Measurements from ENCODE around the gene CD3E. TPM values are rescaled to one million over a fixed set of nuclear protein-coding genes. Genes with fewer than 3 reads are reported as not detected.

CD3E gene
- total and polyA plus RNA-seq, 3 experiments from 2014 or later, result 534 to 1,158 (median 541) TPM

GRCh38 chr11:118340449-118340848 is 35.9 kb downstream of the CD3E start:
- H3K9me3 ChIP-seq (ENCODE audit: low read length), result no peaks in the 10 kb centered on the region
- Mint-ChIP-seq H3K36me3 (peaks cover 22 to 69% (median 27%) of the 10 kb centered on the region in 3 donors), H3K4me3 (peak overlapping the region; percentile 90 to 99 (median 94)), H3K27me3 (peaks cover 0 to 4% of the 10 kb centered on the region in 2 donors), H3K9me3 (no peaks in the 10 kb centered on the region), H3K4me1 (peaks cover 56 to 65% (median 64%) of the 10 kb centered on the region in 3 donors), H3K27ac (peak overlapping the region; percentile 94 to 100 (median 99))
- CTCF ChIA-PET, result interaction anchor here (0.8 to 6.6 kb wide), 4 partner anchors 12 to 196 kb away, joined by 3 to 39 read pairs (median 4); partner anchors contain the start of gene MPZL3
- peak overlapping the region; percentile 99 for H3K4me3 ChIP-seq (ENCODE audit: low read length)
- no peaks in the 10 kb centered on the region for H3K27me3 ChIP-seq (ENCODE audit: insufficient read depth, low read length, poor library complexity, severe bottlenecking)
- DNase-seq, result peak in 1 of 5 donors; percentile 52
- POLR2A ChIA-PET, result interaction anchor here (1.0 to 3.8 kb wide), 4 partner anchors 35 to 138 kb away, joined by 3 to 24 read pairs (median 6); partner anchors contain the start of gene CD3E
- peaks cover 61% of the 10 kb centered on the region for H3K4me1 ChIP-seq (ENCODE audit: insufficient read depth, low read length)
- peaks cover 4% of the 10 kb centered on the region for H3K36me3 ChIP-seq (ENCODE audit: insufficient read depth, low read length)
- peak overlapping the region; percentile 87 for H3K27ac ChIP-seq (ENCODE audit: low read depth, low read length)

DNA sequence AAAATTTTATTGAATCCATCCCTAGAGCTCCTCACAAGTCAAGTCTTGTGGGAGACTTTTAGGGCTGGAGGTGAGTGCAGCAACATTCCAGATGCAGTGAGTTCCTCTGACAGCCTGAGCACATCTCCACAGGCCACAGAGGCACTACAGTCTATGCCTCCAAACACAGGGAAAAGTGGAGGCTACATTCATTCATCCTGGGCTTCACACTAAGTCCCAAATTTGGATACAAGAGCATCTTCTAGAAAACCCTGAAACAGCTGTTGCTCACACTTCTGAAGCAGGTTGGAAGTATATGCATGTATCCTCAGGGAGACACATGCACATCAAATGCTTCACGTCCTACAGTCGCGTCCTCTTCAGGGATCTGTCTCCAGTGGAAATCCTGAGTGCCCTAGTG is 36.7 kb downstream of the CD3E start:
- H3K36me3 Mint-ChIP-seq, result peaks cover 26 to 74% (median 31%) of the 10 kb centered on the region in 3 donors
- Histone ChIP-seq H3K4me1 (ENCODE audit: insufficient read depth, low read length) (peaks cover 54% of the 10 kb centered on the region), H3K4me3 (ENCODE audit: low read length) (peak overlapping the region; percentile 99), H3K36me3 (ENCODE audit: insufficient read depth, low read length) (peaks cover 4% of the 10 kb centered on the region), H3K9me3 (ENCODE audit: low read length) (no peaks in the 10 kb centered on the region), H3K27me3 (ENCODE audit: insufficient read depth, low read length, poor library complexity, severe bottlenecking) (no peaks in the 10 kb centered on the region), H3K27ac (ENCODE audit: low read depth, low read length) (peak overlapping the region; percentile 87)
- H3K4me1 Mint-ChIP-seq, result peaks cover 59 to 68% (median 63%) of the 10 kb centered on the region in 3 donors
- no peak for DNase-seq
- H3K27ac Mint-ChIP-seq, result peak overlapping the region; percentile 94 to 100 (median 99)
- peaks cover 0 to 4% of the 10 kb centered on the region in 2 donors for H3K27me3 Mint-ChIP-seq
- POLR2A ChIA-PET, result interaction anchor here (0.7 to 2.0 kb wide), 3 partner anchors 36 to 117 kb away, joined by 5 to 21 read pairs (median 5); partner anchors contain the start of genes CD3E and JAML
- CTCF ChIA-PET, result interaction anchor here (0.8 to 6.6 kb wide), 4 partner anchors 11 to 143 kb away, joined by 3 to 39 read pairs (median 5); partner anchors contain the start of gene MPZL3
- no peaks in the 10 kb centered on the region for H3K9me3 Mint-ChIP-seq
- H3K4me3 Mint-ChIP-seq, result peak overlapping the region; percentile 90 to 99 (median 94)

DNA sequence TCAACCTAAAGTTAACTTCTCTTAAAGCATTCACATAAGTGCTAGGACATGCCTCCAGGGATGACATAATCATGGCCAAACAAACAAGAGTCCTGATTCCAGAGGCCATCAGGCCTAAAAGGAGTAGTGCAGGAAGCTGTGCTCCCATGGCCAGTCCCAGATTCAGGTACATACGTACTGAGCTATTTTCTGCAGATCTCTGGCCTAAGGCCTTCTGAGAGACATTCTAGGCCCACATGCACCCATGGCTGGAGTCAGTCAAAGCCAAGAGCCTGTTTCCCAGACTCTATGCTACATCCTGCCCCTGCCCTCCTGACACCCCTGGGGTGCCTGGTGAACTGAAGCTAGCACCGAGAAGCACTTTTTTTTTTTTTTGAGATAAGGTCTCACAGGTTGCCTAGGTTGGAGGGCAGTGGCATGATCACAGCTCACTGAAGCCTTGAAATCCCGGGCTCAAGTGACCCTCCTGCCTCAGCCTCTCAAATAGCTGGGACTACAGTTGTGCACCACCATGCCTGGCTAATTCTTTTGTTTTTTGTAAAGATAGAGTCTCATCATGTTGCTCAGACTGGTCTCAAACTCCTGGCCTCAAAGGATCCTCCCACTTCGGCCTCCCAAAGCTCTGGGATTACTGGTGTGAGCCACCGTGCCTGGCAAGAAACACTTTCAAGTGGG is 37.4 kb downstream of the CD3E start:
- peak in 1 of 5 donors; percentile 50 for DNase-seq
- Histone ChIP-seq H3K9me3 (ENCODE audit: low read length) (no peaks in the 10 kb centered on the region), H3K4me1 (ENCODE audit: insufficient read depth, low read length) (peaks cover 55% of the 10 kb centered on the region), H3K27ac (ENCODE audit: low read depth, low read length) (peak overlapping the region; percentile 87), H3K36me3 (ENCODE audit: insufficient read depth, low read length) (peaks cover 4% of the 10 kb centered on the region), H3K4me3 (ENCODE audit: low read length) (peak overlapping the region; percentile 99), H3K27me3 (ENCODE audit: insufficient read depth, low read length, poor library complexity, severe bottlenecking) (no peaks in the 10 kb centered on the region)
- H3K9me3 Mint-ChIP-seq, result no peaks in the 10 kb centered on the region
- H3K4me1 Mint-ChIP-seq, result peaks cover 61 to 70% (median 65%) of the 10 kb centered on the region in 3 donors
- peak overlapping the region; percentile 94 to 100 (median 99) for H3K27ac Mint-ChIP-seq
- H3K27me3 Mint-ChIP-seq, result peaks cover 0 to 4% of the 10 kb centered on the region in 2 donors
- POLR2A ChIA-PET, result interaction anchor here (0.7 to 2.0 kb wide), 6 partner anchors 17 to 117 kb away, joined by 3 to 21 read pairs (median 5); partner anchors contain the start of genes CD3E, JAML and UBE4A
- H3K36me3 Mint-ChIP-seq, result peaks cover 22 to 75% (median 30%) of the 10 kb centered on the region in 3 donors
- H3K4me3 Mint-ChIP-seq, result peak overlapping the region; percentile 90 to 99 (median 94)
- CTCF ChIA-PET, result interaction anchor here (0.8 to 6.6 kb wide), 5 partner anchors 10 to 450 kb away, joined by 3 to 39 read pairs (median 3); partner anchors contain the start of gene JAML

DNA sequence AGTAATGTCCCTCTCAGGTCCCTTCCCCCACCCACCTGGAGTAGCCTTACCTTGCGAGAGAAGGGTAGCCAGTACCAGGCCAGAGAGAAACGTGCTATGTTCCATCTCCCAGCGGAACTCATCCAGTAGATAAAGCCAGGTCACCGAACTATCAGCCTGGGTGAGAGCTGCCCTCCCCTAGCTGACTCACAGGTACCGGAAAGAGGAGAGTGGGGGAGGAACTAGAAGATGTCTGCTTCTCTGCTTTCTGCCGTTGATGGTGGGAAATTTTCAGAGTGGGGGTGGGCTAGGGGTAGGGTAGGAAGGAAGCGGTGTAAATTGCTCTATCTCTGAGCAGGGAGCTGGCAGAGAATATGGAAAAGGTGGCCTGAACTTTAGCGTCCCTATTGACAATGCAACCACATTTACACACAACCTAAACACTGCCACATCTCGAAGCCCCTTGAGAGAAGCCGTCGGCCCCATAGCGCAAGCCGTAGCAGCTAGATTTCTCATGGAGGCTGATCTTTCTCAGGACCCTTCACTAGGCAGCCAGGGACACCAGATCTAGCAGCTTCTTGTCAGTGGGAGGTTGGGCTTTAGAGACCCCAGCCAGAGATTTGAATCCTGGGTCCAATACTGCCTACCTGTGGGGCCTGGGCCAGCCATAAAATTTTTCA is 38.1 kb downstream of the CD3E start, which contains the start of gene CD3D:
CD3D (minus strand) TSS at position 203 of the 659 bp plus-strand sequence; CDS start at position 105, 98 bp downstream.
- ChIA-PET POLR2A (interaction anchor here (0.6 to 2.0 kb wide), 7 partner anchors 17 to 127 kb away, joined by 3 to 21 read pairs (median 5); partner anchors contain the start of genes CD3E, JAML and UBE4A), CTCF (interaction anchor here (0.8 to 6.6 kb wide), 8 partner anchors 9 to 449 kb away, joined by 3 to 39 read pairs (median 4); partner anchors contain the start of gene JAML)
- H3K36me3 ChIP-seq (ENCODE audit: insufficient read depth, low read length), result peaks cover 4% of the 10 kb centered on the region
- Mint-ChIP-seq H3K36me3 (peaks cover 22 to 75% (median 31%) of the 10 kb centered on the region in 3 donors), H3K4me1 (peaks cover 66 to 75% (median 69%) of the 10 kb centered on the region in 3 donors), H3K27me3 (peaks cover 0 to 4% of the 10 kb centered on the region in 2 donors), H3K9me3 (no peaks in the 10 kb centered on the region), H3K27ac (peak within 1 kb of the TSS; percentile 94 to 100 (median 99)), H3K4me3 (peak within 1 kb of the TSS; percentile 90 to 99 (median 94))
- H3K4me3 ChIP-seq (ENCODE audit: low read length), result peak within 1 kb of the TSS; percentile 99
- no peaks in the 10 kb centered on the region for H3K9me3 ChIP-seq (ENCODE audit: low read length)
- H3K27me3 ChIP-seq (ENCODE audit: insufficient read depth, low read length, poor library complexity, severe bottlenecking), result no peaks in the 10 kb centered on the region
- peak within 1 kb of the TSS; percentile 87 for H3K27ac ChIP-seq (ENCODE audit: low read depth, low read length)
- peaks cover 56% of the 10 kb centered on the region for H3K4me1 ChIP-seq (ENCODE audit: insufficient read depth, low read length)
- peak; percentile 54 to 83 (median 72) for DNase-seq

DNA sequence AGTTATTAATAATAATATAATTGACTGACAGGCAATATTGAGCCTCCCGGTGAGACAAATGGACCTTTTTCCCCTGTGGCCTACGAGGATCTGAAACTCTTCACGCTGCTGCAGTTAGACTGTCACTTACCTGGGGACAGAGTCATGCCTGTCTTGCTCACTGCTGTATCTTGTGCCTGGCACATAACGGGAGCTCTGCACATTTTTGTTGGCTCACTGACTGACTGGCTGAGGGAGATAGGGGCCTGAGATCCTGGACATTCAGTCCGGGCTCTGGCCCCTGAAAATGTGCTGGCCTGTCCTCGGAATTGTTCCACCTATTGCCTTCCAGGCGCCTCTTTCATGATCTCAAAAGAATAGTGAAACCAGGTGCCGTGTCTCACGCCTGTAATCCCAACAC is 38.7 kb downstream of the CD3E start:
- Mint-ChIP-seq H3K4me1 (peaks cover 68 to 77% (median 69%) of the 10 kb centered on the region in 3 donors), H3K4me3 (peak overlapping the region; percentile 90 to 99 (median 94)), H3K9me3 (no peaks in the 10 kb centered on the region), H3K27ac (peak overlapping the region; percentile 94 to 100 (median 99)), H3K27me3 (peaks cover 0 to 4% of the 10 kb centered on the region in 2 donors), H3K36me3 (peaks cover 22 to 73% (median 31%) of the 10 kb centered on the region in 3 donors)
- Histone ChIP-seq H3K27me3 (ENCODE audit: insufficient read depth, low read length, poor library complexity, severe bottlenecking) (no peaks in the 10 kb centered on the region), H3K9me3 (ENCODE audit: low read length) (no peaks in the 10 kb centered on the region), H3K36me3 (ENCODE audit: insufficient read depth, low read length) (peaks cover 4% of the 10 kb centered on the region), H3K4me1 (ENCODE audit: insufficient read depth, low read length) (peaks cover 56% of the 10 kb centered on the region), H3K27ac (ENCODE audit: low read depth, low read length) (peak overlapping the region; percentile 87), H3K4me3 (ENCODE audit: low read length) (peak overlapping the region; percentile 99)
- ChIA-PET POLR2A (interaction anchor here (0.9 to 2.0 kb wide), 2 partner anchors 21 to 38 kb away, joined by 3 to 21 read pairs; partner anchors contain the start of gene CD3E), CTCF (interaction anchor here (0.8 to 6.6 kb wide), 5 partner anchors 9 to 145 kb away, joined by 3 to 39 read pairs (median 4); no protein-coding TSS in a partner anchor)
- peak in 1 of 5 donors; percentile 44 for DNase-seq

GRCh38 chr11:118343981-118344515 is 39.5 kb downstream of the CD3E start, which contains the start of gene CD3G:
Gene CD3G (plus strand): TSS chr11:118344344. CDS start chr11:118344424, 80 bp downstream.
- Histone ChIP-seq H3K4me3 (ENCODE audit: low read length) (peak within 1 kb of the TSS; percentile 99), H3K27me3 (ENCODE audit: insufficient read depth, low read length, poor library complexity, severe bottlenecking) (no peaks in the 10 kb centered on the region), H3K36me3 (ENCODE audit: insufficient read depth, low read length) (peaks cover 11% of the 10 kb centered on the region), H3K27ac (ENCODE audit: low read depth, low read length) (peak within 1 kb of the TSS; percentile 87), H3K4me1 (ENCODE audit: insufficient read depth, low read length) (peaks cover 56% of the 10 kb centered on the region), H3K9me3 (ENCODE audit: low read length) (no peaks in the 10 kb centered on the region)
- POLR2A ChIA-PET, result interaction anchor here (0.5 to 3.9 kb wide), 5 partner anchors 15 to 862 kb away, joined by 3 to 27 read pairs (median 3); partner anchors contain the start of genes CBL, CD3E and UBE4A
- no peaks in the 10 kb centered on the region for H3K9me3 Mint-ChIP-seq
- H3K27me3 Mint-ChIP-seq, result no peaks in the 10 kb centered on the region
- peak within 1 kb of the TSS; percentile 94 to 100 (median 99) for H3K27ac Mint-ChIP-seq
- peaks cover 68 to 77% (median 69%) of the 10 kb centered on the region in 3 donors for H3K4me1 Mint-ChIP-seq
- peak; percentile 40 to 87 (median 63) for DNase-seq
- CTCF ChIA-PET, result interaction anchor here (1.5 to 6.6 kb wide), 5 partner anchors 8 to 145 kb away, joined by 3 to 39 read pairs (median 4); no protein-coding TSS in a partner anchor
- peaks cover 16 to 73% (median 33%) of the 10 kb centered on the region in 3 donors for H3K36me3 Mint-ChIP-seq
- peak within 1 kb of the TSS; percentile 90 to 99 (median 94) for H3K4me3 Mint-ChIP-seq

- Mint-ChIP-seq H3K4me1 (peaks cover 48 to 75% (median 66%) of the 10 kb centered on the region in 3 donors), H3K36me3 (peaks cover 5 to 79% (median 41%) of the 10 kb centered on the region in 3 donors), H3K27me3 (no peaks in the 10 kb centered on the region), H3K4me3 (peak overlapping the region in 1 of 7 donors; percentile 25), H3K9me3 (no peaks in the 10 kb centered on the region), H3K27ac (peak overlapping the region; percentile 45 to 99 (median 92))
- no peak overlapping the region for H3K27ac ChIP-seq (ENCODE audit: low read depth, low read length)
- no peaks in the 10 kb centered on the region for H3K9me3 ChIP-seq (ENCODE audit: low read length)
- H3K36me3 ChIP-seq (ENCODE audit: insufficient read depth, low read length), result peaks cover 39% of the 10 kb centered on the region
- ChIA-PET POLR2A (interaction anchor here (1.0 kb wide), 1 partner anchor 44 kb away, joined by 3 read pairs; no protein-coding TSS in a partner anchor), CTCF (no interaction called here)
- H3K27me3 ChIP-seq (ENCODE audit: insufficient read depth, low read length, poor library complexity, severe bottlenecking), result no peaks in the 10 kb centered on the region
- DNase-seq, result no peak
- H3K4me1 ChIP-seq (ENCODE audit: insufficient read depth, low read length), result peaks cover 45% of the 10 kb centered on the region
- no peak overlapping the region for H3K4me3 ChIP-seq (ENCODE audit: low read length)
Observed at GRCh38 chr11:118349475-118349874, 44.9 kb downstream of the CD3E start.
